ENCODE data around the gene SDC1.

SDC1 gene

GRCh38 chr2:20186855-20187187 is 38.1 kb downstream of the SDC1 start:
- TF ChIP-seq USF1 (IDR thresholded peaks at IDR 0.05) (no peak), EGR1 (IDR thresholded peaks at IDR 0.05) (no peak), NFIC (IDR thresholded peaks at IDR 0.05) (no peak), MAX (IDR thresholded peaks at IDR 0.05) (no peak), CREB1 (IDR thresholded peaks at IDR 0.05; ENCODE audit: low read depth) (no peak), CEBPB (IDR thresholded peaks at IDR 0.05) (no peak), REST (IDR thresholded peaks at IDR 0.05; ENCODE audit: low read depth) (no peak)

GRCh38 chr2:20186078-20186854 is 38.7 kb downstream of the SDC1 start:
- TF ChIP-seq FOXM1 (IDR thresholded peaks at IDR 0.05; ENCODE audit: borderline replicate concordance, low read depth) (no peak), RAD21 (IDR thresholded peaks at IDR 0.05; ENCODE audit: low read depth) (no peak), NFIC (IDR thresholded peaks at IDR 0.05) (no peak), EGR1 (IDR thresholded peaks at IDR 0.05) (no peak)

GRCh38 chr2:20185176-20186022 is 39.5 kb downstream of the SDC1 start:
- TF ChIP-seq REST (IDR thresholded peaks at IDR 0.05; ENCODE audit: low read depth) (no peak), USF1 (IDR thresholded peaks at IDR 0.05) (no peak), MAX (IDR thresholded peaks at IDR 0.05) (no peak), TCF12 (IDR thresholded peaks at IDR 0.05; ENCODE audit: low read depth) (no peak), CREB1 (IDR thresholded peaks at IDR 0.05; ENCODE audit: low read depth) (no peak), EGR1 (IDR thresholded peaks at IDR 0.05) (no peak), CEBPB (IDR thresholded peaks at IDR 0.05) (no peak), TAF1 (IDR thresholded peaks at IDR 0.05; ENCODE audit: low read depth) (no peak), NFIC (IDR thresholded peaks at IDR 0.05) (no peak), EP300 (IDR thresholded peaks at IDR 0.05; ENCODE audit: borderline replicate concordance) (no peak), ZBTB7A (IDR thresholded peaks at IDR 0.05; ENCODE audit: low read depth) (no peak)

GRCh38 chr2:20184067-20184938 is 40.6 kb downstream of the SDC1 start:
- TF ChIP-seq CREB1 (IDR thresholded peaks at IDR 0.05; ENCODE audit: low read depth) (no peak), YY1 (IDR thresholded peaks at IDR 0.05; ENCODE audit: low read depth) (no peak), NFIC (IDR thresholded peaks at IDR 0.05) (no peak), MAX (IDR thresholded peaks at IDR 0.05) (no peak), TCF12 (IDR thresholded peaks at IDR 0.05; ENCODE audit: low read depth) (no peak)

GRCh38 chr2:20183373-20183772 is 41.6 kb downstream of the SDC1 start:
- TF ChIP-seq CREB1 (IDR thresholded peaks at IDR 0.05; ENCODE audit: low read depth) (no peak), TCF12 (IDR thresholded peaks at IDR 0.05; ENCODE audit: low read depth) (no peak), TAF1 (IDR thresholded peaks at IDR 0.05; ENCODE audit: low read depth) (no peak), TEAD4 (IDR thresholded peaks at IDR 0.05) (no peak), REST (IDR thresholded peaks at IDR 0.05; ENCODE audit: low read depth) (no peak), ZBTB7A (IDR thresholded peaks at IDR 0.05; ENCODE audit: low read depth) (no peak), USF1 (IDR thresholded peaks at IDR 0.05) (no peak), FOXM1 (IDR thresholded peaks at IDR 0.05; ENCODE audit: borderline replicate concordance, low read depth) (no peak), YY1 (IDR thresholded peaks at IDR 0.05; ENCODE audit: low read depth) (no peak)
